ENCODE measurements around the gene AIFM3. TPM values are rescaled to one million over a fixed set of nuclear protein-coding genes. Genes with fewer than 3 reads are reported as not detected.

AIFM3 gene
- total RNA-seq, 1 donor = 0.45 TPM

DNA sequence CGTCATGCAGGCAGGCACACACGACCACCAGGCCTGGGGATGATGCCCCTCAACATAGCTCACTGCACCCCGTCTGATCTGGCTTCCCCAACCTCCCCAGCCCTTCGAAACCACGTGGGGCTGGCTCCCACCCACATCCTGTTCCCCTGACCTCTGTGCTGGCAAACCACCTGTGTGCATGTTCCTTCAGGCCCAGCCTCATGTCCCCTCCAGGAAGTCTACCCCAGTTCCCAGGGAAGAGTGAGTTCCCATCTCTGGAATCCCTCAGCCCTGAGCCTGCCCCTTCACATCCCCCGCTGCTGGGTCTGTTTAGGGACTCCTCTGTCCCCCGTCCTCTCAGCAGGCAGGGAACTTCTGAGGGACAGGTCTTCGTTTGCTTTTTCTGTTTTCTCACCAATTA lies 58.2 kb downstream of the AIFM3 start:
- TF ChIP-seq CTCF (IDR thresholded peaks at IDR 0.05; ENCODE audit: insufficient read depth, low read length) = no peak
- no peak for DNase-seq (ENCODE audit: low read depth)
- H3K4me3 ChIP-seq (ENCODE audit: low read depth, low read length) = no peak overlapping the region

GRCh38 chr22:21025763-21026755 lies 59.0 kb downstream of the AIFM3 start:
- DNase-seq (ENCODE audit: low read depth) = no peak
- TF ChIP-seq CTCF (IDR thresholded peaks at IDR 0.05; ENCODE audit: insufficient read depth, low read length) = no peak
- H3K4me3 ChIP-seq (ENCODE audit: low read depth, low read length) = no peak overlapping the region

DNA sequence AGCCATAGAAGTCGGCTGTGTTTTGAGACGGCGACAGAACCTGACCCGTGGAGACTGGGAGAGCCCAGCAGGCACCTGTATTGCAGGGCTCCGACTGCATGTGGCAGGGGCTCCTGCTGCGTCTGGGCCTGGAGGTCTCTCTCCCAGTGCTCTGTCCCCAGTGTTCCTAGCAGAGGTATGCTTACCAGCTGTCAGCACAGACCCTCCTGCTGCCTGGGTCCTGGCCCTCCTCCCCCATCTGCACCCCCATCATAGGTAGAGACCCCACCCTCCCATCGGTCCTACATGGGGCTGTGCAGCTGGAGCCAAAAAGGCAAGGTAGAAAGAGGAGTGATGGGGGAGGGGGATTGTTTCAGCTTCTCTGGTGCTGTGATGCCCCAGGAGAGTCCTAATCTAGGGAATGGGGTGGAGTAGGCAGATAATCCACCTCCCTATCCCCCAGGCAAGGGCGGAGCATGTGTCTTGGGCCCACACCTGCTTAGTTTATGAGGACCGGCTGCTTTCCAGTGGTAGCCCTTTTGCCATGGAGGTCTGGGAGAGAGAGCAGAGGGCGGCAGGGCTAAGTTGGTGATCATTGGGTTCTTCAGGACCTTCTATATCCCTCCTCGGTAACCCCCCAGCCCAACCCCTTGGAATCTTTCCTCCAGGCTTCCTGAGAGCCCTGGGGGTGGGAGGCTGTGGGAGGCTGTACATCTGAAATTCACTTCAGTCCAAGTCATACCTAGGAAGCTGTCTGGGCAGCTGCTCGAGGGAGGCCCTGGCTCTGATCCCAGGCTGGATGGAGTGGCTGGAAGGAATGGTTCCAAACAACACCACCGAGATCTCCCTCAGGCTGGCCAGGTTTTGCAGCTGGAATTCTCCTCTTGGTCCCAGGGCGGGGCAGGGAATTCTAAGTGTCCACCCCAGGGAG lies 60.0 kb downstream of the AIFM3 start:
- peak; percentile 81 for DNase-seq (ENCODE audit: low read depth)

GRCh38 chr22:21028277-21029251 lies 61.5 kb downstream of the AIFM3 start:
- TF ChIP-seq CTCF (IDR thresholded peaks at IDR 0.05; ENCODE audit: insufficient read depth, low read length) = no peak
- DNase-seq (ENCODE audit: low read depth) = no peak
- H3K4me3 ChIP-seq (ENCODE audit: low read depth, low read length) = no peak overlapping the region

More for the DNA sequence above, 60.0 kb downstream of the AIFM3 start:
- no peak overlapping the region for H3K4me3 ChIP-seq (ENCODE audit: low read depth, low read length)
- no peak for TF ChIP-seq CTCF (IDR thresholded peaks at IDR 0.05; ENCODE audit: insufficient read depth, low read length)

GRCh38 chr22:21029486-21030025 lies 62.5 kb downstream of the AIFM3 start:
- no peak for DNase-seq (ENCODE audit: low read depth)
- no peak overlapping the region for H3K4me3 ChIP-seq (ENCODE audit: low read depth, low read length)
- TF ChIP-seq CTCF (IDR thresholded peaks at IDR 0.05; ENCODE audit: insufficient read depth, low read length) = no peak
